ENCODE results near the gene TRIOBP.
"Not testable (repeated sequence)": the region's sequence is repeated elsewhere in the genome, so short reads cannot be mapped to it uniquely, and the experiment has no call there.

The TRIOBP gene

DNA sequence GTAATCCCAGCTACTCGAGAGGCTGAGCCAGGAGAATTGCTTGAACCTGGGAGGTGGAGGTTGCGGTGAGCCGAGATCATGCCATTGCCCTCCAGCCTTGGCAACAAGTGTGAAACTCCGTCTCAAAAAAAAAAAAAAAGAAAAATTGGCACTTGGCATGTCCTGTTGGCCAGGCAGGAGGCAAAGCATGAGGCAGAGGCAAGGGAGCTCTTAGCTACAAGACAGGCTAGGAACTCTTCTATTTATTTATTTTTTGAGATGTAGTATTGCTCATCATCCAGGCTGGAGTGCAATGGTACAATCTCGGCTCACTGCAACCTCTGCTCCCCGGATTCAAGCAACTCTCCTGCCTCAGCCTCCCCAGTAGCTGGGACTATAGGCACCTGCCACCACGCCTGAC is 2.7 kb upstream of the TRIOBP start:
- not testable (repeated sequence) for DNase-seq

DNA sequence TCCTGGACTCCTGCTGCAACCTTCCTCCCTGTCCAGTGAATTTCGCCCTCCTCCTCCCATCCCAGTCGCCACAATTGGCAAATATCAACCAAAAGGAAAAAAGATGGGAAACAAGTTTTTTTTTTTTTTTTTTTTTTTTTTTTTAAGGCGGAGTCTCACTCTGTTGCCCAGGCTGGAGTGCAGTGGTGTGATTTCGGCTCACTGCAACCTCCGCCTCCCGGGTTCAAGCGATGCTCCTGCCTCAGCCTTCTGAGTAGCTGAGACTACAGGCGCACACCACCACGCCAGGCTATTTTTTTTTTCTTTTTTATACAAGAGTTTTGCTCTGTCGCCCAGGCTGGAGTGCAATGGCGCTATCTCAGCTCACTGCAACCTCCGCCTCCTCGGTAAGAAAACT is 590 bp upstream of the TRIOBP start:
- not testable (repeated sequence) for DNase-seq

GRCh38 chr22:37697538-37697835 is 639 bp downstream of the TRIOBP start:
- no peak for DNase-seq

DNA sequence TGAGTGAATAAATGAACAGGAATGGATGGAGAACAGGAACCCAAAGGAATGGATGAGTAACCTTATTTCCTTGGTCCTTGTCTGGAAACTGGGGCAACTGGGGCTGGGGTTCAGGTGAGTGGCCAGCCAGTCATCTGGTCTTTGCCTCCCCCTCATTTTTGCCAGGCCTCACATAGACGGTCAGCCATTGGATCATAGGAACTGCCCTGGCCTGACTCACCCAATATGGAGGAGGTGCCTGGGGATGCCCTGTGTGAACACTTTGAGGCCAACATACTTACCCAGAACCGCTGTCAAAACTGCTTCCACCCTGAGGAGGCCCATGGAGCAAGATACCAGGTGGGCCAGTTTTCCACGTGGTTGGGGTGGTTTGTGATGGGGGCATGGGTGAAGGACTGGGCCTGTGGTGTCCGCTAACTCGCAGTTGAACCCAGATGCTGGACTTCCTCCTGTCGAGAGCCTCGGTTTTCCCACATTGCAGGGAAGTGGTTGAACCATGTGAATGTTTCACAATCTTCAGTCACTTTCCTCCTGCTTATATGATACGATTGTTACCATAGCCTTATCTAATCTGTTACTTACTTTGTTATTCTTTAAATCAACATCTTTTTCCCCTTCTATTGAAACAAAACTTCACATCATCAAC is 4.4 kb downstream of the TRIOBP start:
- no peak for DNase-seq

DNA sequence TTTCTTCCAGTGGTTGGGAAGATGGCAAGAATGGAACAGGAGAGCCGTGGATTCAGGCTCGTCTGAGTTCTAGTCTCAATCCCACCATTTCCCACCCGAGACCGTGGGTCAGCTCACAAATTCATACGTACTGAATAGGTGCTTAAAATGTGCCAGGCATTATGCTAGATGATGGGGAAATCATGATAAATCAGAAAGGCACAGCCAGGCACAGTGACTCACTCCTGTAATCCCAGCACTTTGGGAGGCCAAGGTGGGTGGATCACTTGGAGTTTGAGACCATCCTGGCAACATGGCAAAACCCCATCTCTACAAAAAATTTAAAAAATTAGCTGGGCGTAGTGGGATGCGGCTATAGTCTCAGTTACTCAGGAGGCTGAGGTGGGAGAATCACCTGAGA is 7.1 kb downstream of the TRIOBP start:
- DNase-seq: no peak

DNA sequence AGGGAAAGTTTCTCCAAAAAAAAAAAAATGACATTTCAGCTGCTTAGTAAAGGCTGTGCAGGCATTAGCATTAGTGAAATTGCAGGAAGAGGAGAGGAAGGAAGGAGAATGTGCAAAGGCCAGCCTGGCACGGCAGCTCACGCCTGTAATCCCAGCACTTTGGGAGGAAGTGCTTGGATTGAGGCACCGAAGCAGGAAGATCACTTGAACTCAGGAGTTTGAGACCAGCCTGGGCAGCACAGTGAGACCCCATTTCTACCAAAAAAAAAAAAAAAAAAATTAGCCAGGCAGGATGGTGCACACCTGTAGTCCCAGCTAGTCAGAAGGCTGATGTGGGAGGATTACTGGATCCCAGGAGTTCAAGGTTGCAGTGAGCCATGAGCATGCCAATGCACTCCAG is 7.8 kb downstream of the TRIOBP start:
- no peak for DNase-seq

GRCh38 chr22:37705205-37705604 is 8.4 kb downstream of the TRIOBP start:
- DNase-seq: no peak

DNA sequence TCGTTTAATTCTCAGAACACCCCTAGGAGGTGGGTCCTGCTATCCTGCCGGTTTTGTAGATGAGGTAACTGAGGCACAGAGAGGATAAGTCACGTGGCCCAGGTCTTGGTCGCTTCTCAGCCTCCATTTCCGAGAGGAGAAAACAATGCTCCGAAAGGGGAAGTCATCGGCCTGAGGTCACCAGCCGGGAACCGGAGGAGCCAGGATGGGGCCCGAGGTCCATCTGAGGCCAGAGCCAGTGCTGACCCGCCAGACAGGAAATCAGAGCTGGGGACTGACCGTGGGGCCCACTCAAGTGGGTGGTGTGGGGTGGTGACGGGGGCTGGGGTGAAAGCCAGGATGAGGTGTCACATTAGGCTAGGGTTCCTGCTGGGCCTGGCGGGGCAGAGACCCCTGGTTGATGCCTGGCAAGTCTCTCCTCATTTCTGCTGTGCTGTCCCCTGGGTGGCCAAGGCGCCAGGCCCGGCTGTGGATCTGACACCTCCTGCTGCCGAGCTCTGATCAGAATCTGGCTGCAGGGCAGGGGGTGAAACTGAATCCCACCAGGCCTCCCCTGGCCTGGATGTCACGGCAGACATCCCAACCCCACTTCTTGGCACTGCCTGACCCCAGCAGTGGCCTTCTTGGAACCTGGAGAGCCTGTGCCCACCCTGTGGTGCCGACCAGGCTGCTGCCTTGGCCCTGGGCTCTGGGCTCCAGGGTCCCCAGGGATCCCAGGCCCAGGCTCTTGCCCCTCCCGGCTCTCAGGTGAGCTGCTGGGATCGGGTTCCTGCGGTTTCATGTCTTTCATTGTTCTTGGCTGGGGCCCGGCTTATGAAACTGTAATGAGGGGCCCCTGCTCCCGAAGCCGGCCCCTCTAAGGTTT is 12.0 kb downstream of the TRIOBP start:
- no peak for DNase-seq

GRCh38 chr22:37709445-37709765 is 12.6 kb downstream of the TRIOBP start:
- DNase-seq: no peak

DNA sequence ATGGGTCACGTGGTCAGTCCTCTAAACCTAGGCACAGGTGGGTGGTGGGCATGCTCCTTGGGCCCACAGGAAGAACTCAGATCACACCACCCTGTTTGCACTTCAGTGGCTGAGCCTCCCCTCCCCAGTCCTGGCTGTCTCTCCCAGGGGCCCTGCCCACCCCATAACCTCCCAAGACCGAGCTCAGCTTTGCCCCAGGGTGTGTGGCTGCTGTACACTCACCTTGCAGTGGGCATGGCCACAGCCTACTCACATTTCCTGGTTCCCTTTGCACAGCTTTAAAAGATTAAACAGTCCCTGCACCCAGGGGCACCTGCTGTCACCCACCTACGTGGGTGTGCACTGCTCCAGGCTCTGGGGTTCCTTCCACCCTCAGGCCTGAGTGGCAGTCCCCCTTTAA is 13.8 kb downstream of the TRIOBP start:
- no peak for DNase-seq

GRCh38 chr22:37711490-37711889 is 14.6 kb downstream of the TRIOBP start:
- no peak for DNase-seq

DNA sequence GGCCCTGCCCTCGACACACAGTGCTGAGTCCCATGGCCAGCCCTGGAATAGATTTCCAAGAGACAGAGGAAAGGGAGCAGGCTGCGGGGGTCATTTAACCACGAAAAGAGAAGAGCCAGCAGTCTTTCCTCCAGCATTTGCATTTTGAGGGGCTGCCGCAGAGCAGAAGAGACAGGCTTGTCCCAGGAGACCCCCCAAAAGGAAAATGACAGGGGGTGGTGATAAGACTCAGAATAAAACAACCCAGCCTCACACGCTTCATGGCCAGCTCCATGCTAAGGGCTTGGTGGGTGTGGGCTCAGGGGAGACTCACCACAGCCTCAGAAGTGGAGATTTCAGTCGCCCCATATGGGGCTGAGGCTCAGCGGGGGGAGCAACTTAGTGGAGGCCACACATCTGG is 16.9 kb downstream of the TRIOBP start:
- no peak for DNase-seq

DNA sequence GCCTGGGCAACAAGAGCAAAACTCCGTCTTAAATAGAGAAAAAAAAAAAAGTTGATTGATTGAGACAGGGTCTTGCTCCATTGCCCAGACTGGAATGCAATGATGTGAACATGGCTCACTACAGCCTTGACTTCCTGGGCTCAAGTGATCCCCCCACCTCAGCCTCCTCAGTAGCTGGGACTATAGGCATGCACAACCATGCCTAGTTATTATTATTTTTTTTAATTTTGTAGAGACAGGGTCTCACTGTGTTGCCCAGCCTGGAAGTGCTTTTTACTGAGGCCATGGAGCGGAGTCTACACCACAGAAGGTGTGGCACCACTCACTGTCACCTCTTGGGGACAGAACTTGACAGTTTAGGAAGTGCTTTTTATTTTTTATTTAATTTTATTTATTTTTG is 17.8 kb downstream of the TRIOBP start:
- no peak for DNase-seq

DNA sequence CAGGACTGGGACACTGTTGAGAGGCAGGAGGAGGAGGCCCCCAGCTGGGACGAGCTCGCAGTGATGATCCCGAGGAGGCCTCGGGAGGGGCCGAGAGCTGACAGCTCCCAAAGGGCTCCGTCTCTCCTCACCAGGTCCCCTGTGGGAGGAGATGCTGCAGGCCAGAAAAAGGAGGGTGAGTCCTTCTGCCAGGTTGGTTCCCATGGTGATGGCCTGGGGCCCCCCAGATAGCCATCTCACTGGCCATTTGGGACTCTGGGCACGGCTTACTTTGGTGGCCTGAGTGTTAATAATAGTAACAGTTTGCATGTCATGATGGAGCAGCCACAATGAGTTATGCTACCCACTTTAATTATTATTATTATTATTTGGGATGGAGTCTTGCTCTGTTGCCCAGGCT is 18.9 kb downstream of the TRIOBP start:
- DNase-seq: no peak

DNA sequence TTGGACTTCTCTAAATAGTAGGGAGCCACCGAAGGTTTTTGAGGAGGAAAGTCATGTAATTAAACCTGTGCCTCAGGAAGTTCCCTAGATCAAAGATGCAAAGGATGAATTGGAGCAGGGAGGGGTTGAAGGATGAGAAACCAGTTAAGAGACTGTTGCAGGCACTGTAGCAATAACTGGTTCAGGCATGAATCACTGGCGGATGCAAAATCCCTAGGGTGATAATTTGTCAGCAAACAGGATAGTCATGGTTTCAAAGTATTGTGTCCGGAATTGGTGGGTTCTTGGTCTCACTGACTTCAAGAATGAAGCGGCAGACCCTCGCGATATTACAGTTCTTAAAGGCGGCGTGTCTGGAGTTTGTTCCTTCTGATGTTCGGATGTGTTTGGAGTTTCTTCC is 19.9 kb downstream of the TRIOBP start:
- no peak for DNase-seq

- not testable (repeated sequence) for DNase-seq
Observed at GRCh38 chr22:37717235-37717634, 20.4 kb downstream of the TRIOBP start.

DNA sequence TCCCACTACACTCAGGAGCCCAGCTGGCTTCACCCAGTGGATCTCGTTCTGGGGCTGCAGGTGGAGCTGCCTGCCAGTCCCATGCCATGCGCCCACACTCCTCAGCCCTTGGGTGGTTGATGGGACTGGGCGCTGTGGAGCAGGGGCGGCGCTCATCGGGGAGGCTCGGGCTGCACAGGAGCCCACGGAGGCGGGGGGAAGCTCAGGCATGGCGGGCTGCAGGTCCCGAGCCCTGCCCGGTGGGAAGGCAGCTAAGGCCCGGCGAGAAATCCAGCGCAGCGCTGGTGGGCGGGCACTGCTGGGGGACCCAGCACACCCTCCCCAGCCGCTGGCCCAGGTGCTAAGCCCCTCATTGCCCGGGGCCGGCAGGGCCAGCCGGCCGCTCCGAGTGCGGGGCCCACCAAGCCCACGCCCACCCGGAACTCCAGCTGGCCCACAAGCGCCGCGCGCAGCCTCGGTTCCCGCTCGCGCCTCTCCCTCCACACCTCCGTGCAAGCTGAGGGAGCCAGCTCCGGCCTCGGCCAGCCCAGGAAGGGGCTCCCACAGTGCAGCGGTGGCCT is 21.0 kb downstream of the TRIOBP start:
- DNase-seq: not testable (repeated sequence)

GRCh38 chr22:37725551-37726240 is 28.8 kb downstream of the TRIOBP start:
- DNase-seq: no peak

- DNase-seq: no peak
Observed at GRCh38 chr22:37726241-37726887, 29.5 kb downstream of the TRIOBP start.

GRCh38 chr22:37728620-37729019 is 31.8 kb downstream of the TRIOBP start:
- no peak for DNase-seq

GRCh38 chr22:37731804-37732471 is 35.1 kb downstream of the TRIOBP start:
- DNase-seq: no peak

DNA sequence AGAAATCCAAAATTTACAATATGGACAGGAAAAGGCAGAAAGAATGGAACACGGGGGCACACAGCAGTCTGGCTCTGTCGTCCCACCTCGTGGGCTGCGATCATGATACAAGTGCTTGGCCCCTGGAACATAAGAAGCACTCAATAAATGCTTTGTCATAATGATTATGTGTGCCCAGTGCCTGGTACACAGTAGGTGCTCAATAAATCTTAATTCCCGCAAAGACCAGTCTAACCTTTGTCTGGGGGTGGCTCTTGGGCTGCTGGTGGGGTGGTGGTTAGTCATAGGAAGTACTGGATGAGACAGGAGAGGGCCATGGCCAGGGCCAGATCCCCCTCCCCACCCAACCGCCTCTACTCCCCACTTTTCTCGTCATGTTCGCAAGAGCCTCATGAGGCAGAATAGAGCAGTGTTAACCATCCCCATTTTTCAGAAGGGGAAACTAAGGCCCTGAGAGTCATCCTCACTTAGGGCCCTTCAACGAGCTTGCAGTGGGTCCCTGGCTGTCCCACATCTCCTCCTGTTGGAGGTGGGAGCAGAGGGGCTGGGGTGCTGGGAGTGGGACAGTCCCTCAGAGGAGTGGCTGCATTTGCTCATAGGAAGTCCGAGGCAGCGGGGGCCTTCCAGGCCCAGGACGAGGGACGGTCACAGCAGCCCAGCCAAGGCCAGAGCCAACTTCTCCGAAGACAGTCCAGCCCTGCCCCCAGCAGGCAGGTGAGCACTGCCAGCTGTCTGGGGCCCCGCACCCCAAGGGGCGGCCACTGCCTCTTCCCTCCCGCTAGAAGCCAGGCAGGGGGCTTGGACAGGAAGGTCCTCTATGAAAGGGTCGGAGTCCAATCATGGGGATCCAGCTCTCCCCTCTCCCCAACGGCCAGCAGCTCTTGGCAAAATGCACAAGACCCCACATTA is 36.1 kb downstream of the TRIOBP start:
- no peak for DNase-seq

All from NCI-H446 (cell line).